Measurements from ENCODE around the gene DACT2. TPM values are rescaled to one million over a fixed set of nuclear protein-coding genes. Genes with fewer than 3 reads are reported as not detected.
"Not testable (repeated sequence)": the region's sequence is repeated elsewhere in the genome, so short reads cannot be mapped to it uniquely, and the experiment has no call there.

Gene DACT2
- polyA plus RNA-seq, 1 donor from 2014 or later: not detected

DNA sequence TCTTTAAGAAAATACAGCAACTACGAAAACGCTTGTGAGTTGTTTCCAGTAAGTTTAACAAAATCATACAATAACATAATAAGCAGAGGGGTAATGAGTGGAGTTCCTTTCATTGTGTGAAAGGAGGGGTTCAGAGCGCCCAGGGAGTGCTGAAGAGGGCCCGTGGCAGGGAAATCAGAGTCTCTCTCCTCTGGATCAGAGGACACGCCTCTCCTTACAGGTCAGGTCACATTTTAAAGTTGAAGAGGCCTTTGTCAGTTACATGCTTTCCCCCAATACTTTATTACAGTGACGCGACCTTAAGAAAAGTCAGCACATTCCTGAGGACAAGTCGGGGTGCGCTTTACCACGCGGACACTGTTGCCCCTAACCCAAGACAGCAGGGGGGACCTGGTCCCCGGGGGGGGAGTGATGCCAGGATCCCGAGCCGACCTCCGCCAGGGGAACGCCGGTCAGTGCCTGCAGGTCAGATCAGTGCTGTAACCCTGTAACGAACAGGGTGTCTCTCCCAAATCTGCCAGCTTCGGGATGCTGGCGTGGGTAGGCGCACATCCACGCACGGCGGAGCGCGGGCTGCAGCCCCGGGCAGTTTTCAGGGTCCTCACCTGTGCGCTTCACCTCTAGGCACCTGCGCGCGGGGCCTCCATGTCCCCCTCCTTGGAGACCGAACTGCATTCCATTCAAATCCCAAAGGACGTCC lies 848 bp downstream of the DACT2 start:
- no peak overlapping the region for H3K4me3 Mint-ChIP-seq

DNA sequence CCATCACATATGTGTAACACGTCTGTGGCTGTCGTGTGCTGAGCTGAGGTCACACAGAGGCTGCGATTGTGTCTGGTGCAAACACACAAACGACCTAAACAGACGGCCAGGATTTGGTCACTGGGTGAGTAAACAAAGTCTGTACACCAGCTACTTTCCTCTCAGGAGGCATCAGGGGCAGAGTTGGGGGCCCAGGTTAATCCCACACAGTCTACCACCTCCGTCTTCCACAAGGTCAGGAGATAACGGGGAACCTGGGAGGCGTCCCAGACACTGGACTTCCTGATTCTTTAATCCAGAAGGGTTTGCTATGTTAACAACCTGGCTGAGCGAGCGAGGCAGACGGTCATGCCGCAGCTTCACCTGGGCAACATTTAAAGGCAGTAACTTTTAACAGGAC lies 1.5 kb downstream of the DACT2 start:
- no peaks in the 10 kb centered on the region for H3K4me1 Mint-ChIP-seq
- no peaks in the 10 kb centered on the region for H3K36me3 Mint-ChIP-seq
- peaks cover 2 to 9% (median 2%) of the 10 kb centered on the region in 3 donors for H3K9me3 Mint-ChIP-seq
- peaks cover 14% of the 10 kb centered on the region for H3K27me3 Mint-ChIP-seq
- no peak overlapping the region for H3K4me3 Mint-ChIP-seq
- no peak overlapping the region for H3K27ac Mint-ChIP-seq

More for the DNA sequence above, 848 bp downstream of the DACT2 start:
- no peaks in the 10 kb centered on the region for H3K4me1 Mint-ChIP-seq
- H3K27me3 Mint-ChIP-seq: peaks cover 14% of the 10 kb centered on the region
- peaks cover 2 to 9% (median 2%) of the 10 kb centered on the region in 3 donors for H3K9me3 Mint-ChIP-seq
- H3K36me3 Mint-ChIP-seq: no peaks in the 10 kb centered on the region
- H3K27ac Mint-ChIP-seq: no peak overlapping the region

DNA sequence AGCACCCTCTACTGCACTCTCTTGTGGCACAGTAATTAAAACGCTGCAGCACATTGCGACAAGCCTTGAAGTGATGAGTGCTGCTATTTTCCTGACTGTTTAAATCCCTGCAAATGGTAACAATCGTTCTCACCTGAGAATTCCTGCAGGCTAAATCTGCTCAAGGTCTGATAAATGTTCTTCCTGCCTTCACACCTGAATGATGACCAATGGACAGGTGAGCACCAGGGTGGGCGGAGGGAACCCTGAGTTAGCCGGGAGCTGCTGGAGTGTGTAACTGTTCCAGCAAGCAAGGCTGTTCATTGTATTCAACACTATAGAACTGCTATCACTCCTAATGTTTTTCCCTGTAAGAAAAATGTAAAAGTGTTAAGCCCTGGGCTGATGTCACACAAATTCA lies 4.0 kb downstream of the DACT2 start:
- no peak overlapping the region for H3K4me3 Mint-ChIP-seq
- no peaks in the 10 kb centered on the region for H3K36me3 Mint-ChIP-seq
- no peaks in the 10 kb centered on the region for H3K4me1 Mint-ChIP-seq
- H3K9me3 Mint-ChIP-seq: peaks cover 0 to under 1% (median 0%) of the 10 kb centered on the region in 3 donors
- no peak overlapping the region for H3K27ac Mint-ChIP-seq
- peaks cover 10% of the 10 kb centered on the region for H3K27me3 Mint-ChIP-seq

DNA sequence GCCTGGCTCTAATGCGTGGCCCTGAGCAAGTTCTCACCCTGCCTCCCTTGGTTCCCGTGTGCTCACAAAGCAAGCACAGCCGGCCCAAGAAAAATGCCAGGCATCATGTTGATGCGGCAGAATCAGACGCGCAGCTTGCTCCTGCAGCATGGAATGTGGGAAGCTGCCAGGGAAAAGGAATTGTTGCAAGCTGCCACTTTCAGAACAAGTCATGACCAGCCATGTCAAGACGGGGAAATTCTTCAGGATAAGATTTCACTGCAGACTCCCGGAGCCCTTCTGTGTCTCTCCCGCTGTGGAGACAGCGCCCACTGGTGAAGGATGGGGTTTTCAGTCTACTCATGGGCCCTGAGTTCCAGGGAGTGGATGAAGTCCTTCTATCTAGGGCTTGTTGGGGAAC lies 4.6 kb downstream of the DACT2 start:
- no peaks in the 10 kb centered on the region for H3K9me3 Mint-ChIP-seq
- no peaks in the 10 kb centered on the region for H3K4me1 Mint-ChIP-seq
- no peak overlapping the region for H3K4me3 Mint-ChIP-seq
- no peaks in the 10 kb centered on the region for H3K36me3 Mint-ChIP-seq
- H3K27ac Mint-ChIP-seq: no peak overlapping the region
- H3K27me3 Mint-ChIP-seq: peaks cover 9% of the 10 kb centered on the region

DNA sequence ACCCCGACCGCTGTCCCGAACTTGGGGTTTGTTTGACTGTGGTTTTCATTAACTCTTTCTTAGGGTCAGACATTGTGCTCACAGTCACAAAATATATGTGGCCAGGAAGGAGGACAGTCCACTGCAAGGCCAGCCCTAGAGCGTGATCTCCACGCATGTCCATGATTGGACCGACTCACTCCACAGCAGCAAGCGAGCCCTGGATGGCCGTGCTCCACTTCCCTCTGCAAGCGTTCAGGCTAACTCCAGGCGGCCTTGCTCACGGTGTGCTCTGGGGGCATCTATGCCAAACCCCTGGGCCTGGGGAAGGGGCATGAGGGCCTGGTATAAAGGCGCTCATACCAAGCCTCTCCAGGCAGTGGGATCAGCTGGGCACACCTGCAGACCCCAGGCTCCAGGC lies 5.6 kb downstream of the DACT2 start:
- no peaks in the 10 kb centered on the region for H3K36me3 Mint-ChIP-seq
- peaks cover 0 to 1% (median 0%) of the 10 kb centered on the region in 3 donors for H3K9me3 Mint-ChIP-seq
- H3K27me3 Mint-ChIP-seq: peaks cover 9% of the 10 kb centered on the region
- no peaks in the 10 kb centered on the region for H3K4me1 Mint-ChIP-seq
- H3K27ac Mint-ChIP-seq: peak overlapping the region in 1 of 3 donors; percentile 75
- H3K4me3 Mint-ChIP-seq: no peak overlapping the region

DNA sequence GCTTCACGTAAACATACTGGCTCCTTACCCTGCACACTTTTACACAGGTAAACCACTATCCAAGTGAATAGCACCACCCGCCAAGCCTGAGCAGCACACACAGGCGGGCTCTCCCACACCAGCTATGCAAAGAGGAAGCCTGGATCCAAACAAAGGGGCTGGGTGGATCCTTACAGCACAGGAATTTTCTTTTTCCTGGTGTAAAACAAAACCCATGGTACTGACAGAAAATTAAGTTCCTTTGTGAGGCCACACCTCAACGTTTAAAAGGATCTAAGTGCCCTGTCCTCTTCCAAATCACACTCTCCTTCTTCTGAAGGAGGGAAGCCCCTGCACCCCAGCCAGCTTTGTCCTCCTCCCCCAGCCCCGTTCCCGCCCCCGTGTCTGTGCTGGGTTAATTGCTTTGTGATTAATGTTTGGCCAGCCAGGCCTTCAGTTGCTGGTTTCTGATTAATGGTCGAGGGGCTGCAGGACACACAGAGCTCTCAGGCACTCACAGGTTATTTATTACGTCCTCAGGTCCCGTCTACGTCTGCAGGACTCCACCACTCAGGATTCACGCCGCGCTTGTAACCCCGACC lies 6.1 kb downstream of the DACT2 start:
- no peak overlapping the region for H3K4me3 Mint-ChIP-seq
- H3K36me3 Mint-ChIP-seq: no peaks in the 10 kb centered on the region
- H3K27ac Mint-ChIP-seq: peak overlapping the region in 1 of 3 donors; percentile 75
- no peaks in the 10 kb centered on the region for H3K4me1 Mint-ChIP-seq
- peaks cover 0 to 3% (median 0%) of the 10 kb centered on the region in 3 donors for H3K9me3 Mint-ChIP-seq
- H3K27me3 Mint-ChIP-seq: peaks cover 7% of the 10 kb centered on the region

DNA sequence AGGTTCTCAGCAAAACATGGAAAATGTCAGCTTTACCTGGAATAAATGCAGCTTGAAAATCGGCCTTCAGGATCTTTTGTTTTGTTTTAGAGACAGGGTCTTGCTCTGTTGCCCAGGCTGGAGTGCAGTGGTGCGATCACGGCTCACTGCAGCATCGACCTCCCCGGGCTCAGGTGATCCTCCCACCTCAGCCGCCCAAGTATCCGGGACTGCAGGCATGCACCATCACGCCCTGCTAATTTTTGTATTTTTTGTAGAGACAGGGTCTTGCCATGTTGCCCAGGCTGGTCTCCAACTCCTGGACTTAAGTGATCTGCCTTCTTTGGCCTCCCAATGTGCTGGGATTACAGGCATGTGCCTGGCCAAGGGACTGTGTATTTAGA lies 7.5 kb downstream of the DACT2 start:
- H3K27ac Mint-ChIP-seq, H3K27me3 Mint-ChIP-seq, H3K4me3 Mint-ChIP-seq, H3K4me1 Mint-ChIP-seq, H3K36me3 Mint-ChIP-seq, H3K9me3 Mint-ChIP-seq: not testable (repeated sequence)

DNA sequence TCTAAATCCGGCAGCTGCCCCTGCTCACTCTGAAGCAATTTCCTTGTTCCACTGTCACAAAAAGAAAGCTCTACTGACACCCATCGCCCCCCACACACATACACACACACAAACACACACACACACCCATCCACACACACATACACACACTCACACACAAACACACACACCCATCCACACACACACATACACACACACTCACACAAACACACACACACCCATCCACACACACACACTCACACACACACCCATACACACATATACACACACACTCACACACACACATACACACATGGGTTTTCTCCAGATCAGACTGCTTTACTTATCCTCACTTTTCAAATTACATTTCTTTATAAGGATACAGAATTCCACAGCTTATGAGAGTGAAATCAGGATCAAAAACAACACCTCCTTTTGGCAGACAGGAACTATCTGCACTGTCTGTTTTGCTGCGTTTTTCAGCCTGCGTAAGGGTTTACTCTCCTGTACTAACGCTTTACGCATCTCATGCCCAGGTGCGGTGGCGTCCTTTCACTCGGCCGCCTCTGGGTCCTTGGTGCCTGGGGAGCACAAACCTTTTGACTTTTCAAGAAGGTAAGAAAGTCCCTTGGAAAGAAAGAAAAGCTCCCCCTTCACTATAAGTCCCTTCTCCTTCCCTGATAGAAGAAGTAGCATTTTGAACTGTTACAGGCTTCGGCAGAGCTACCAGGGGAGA lies 8.0 kb downstream of the DACT2 start:
- Mint-ChIP-seq H3K4me3 (no peak overlapping the region), H3K4me1 (no peaks in the 10 kb centered on the region), H3K9me3 (peaks cover 0 to 3% (median 0%) of the 10 kb centered on the region in 3 donors), H3K27me3 (peaks cover 3% of the 10 kb centered on the region), H3K36me3 (no peaks in the 10 kb centered on the region), H3K27ac (no peak overlapping the region)

DNA sequence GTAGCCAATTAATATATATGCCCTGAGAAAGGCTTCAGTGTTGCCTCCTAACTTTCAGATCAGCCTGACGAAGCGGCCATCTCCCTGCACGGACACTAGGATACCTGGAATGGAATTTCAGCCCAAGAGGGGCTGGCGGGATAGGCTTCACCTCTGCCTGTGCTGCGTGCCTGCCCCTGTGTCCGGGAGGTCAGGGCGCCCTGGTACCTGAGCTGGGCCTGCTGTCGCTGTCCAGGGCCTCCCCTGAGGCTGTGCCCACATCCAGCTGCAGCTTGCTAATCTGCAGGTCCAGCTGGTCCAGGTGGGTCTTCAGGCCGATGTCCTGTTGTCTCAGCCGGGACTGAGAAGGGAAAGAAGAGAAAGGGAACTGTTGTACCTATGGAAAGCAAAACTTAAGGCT lies 8.6 kb downstream of the DACT2 start:
- no peak overlapping the region for H3K27ac Mint-ChIP-seq
- peaks cover 0 to 3% (median 0%) of the 10 kb centered on the region in 3 donors for H3K9me3 Mint-ChIP-seq
- H3K27me3 Mint-ChIP-seq: peaks cover 3% of the 10 kb centered on the region
- H3K36me3 Mint-ChIP-seq: no peaks in the 10 kb centered on the region
- no peaks in the 10 kb centered on the region for H3K4me1 Mint-ChIP-seq
- H3K4me3 Mint-ChIP-seq: no peak overlapping the region

DNA sequence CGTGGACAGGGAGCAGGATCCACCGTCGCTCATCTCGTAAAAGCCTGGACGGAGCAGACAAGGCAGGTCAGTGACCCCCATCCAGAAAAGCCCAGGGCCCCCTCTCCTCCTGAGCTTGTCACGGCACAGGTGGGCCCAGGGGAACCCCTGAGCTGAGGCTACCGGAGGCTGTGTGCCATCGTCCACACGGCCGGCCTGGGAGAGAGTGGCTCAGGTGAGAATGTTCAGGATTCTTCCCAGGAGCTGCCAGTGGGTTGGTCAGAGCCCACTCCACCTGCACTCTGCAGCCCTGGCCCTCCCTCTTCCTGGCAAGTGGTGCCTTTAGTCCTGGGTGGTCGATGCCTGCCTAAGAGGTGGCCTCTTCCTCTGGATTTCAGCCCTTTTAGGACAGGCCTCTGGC lies 9.2 kb downstream of the DACT2 start:
- peaks cover 0 to 3% (median 0%) of the 10 kb centered on the region in 3 donors for H3K9me3 Mint-ChIP-seq
- no peak overlapping the region for H3K4me3 Mint-ChIP-seq
- no peaks in the 10 kb centered on the region for H3K36me3 Mint-ChIP-seq
- H3K4me1 Mint-ChIP-seq: no peaks in the 10 kb centered on the region
- peaks cover 3% of the 10 kb centered on the region for H3K27me3 Mint-ChIP-seq
- H3K27ac Mint-ChIP-seq: no peak overlapping the region

DNA sequence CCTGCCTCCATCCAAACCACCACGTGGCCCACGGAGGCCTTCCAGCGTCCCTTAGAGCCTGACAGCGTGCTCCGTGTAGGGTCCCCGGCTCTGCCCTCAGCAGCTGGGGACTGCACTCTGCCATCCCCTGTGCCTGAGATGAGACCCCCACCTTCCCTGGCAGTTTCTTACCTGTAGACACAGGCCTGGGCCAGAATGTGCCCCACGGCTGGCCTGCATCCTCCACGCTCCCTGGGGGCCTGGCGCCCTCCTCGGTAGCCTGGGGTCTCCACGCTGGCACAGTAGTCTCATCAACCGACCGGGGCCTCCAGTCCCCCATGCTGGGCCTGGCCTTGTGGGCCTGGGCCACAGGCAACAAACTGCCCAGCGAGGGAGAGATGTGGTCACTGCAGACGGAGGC lies 9.6 kb downstream of the DACT2 start:
- H3K9me3 Mint-ChIP-seq: peaks cover 0 to 3% (median 0%) of the 10 kb centered on the region in 3 donors
- no peak overlapping the region for H3K4me3 Mint-ChIP-seq
- H3K27me3 Mint-ChIP-seq: peaks cover 3% of the 10 kb centered on the region
- H3K36me3 Mint-ChIP-seq: no peaks in the 10 kb centered on the region
- H3K4me1 Mint-ChIP-seq: no peaks in the 10 kb centered on the region
- no peak overlapping the region for H3K27ac Mint-ChIP-seq

DNA sequence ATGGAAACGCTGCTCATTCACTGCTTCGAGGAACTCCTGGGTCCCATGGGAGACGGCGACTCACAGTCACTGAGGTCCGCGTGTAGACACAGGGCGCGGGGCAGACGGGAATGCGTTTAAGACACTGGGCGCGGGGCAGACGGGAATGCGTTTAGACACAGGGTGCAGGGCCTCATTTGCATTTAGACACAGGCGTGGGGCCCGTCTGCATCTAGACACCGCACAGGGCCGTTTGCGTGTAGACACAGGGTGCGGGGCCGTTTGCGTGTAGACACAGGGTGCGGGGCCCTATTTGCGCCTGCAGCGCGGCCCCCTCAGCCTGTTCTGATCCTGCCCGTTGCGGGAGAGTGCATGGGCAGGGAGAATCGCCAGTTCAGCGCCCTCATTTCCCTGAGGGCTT lies 10.4 kb downstream of the DACT2 start:
- Mint-ChIP-seq H3K4me1 (no peaks in the 10 kb centered on the region), H3K27ac (no peak overlapping the region), H3K27me3 (peaks cover 3% of the 10 kb centered on the region), H3K36me3 (no peaks in the 10 kb centered on the region), H3K4me3 (no peak overlapping the region), H3K9me3 (peaks cover 0 to 3% (median 0%) of the 10 kb centered on the region in 3 donors)

DNA sequence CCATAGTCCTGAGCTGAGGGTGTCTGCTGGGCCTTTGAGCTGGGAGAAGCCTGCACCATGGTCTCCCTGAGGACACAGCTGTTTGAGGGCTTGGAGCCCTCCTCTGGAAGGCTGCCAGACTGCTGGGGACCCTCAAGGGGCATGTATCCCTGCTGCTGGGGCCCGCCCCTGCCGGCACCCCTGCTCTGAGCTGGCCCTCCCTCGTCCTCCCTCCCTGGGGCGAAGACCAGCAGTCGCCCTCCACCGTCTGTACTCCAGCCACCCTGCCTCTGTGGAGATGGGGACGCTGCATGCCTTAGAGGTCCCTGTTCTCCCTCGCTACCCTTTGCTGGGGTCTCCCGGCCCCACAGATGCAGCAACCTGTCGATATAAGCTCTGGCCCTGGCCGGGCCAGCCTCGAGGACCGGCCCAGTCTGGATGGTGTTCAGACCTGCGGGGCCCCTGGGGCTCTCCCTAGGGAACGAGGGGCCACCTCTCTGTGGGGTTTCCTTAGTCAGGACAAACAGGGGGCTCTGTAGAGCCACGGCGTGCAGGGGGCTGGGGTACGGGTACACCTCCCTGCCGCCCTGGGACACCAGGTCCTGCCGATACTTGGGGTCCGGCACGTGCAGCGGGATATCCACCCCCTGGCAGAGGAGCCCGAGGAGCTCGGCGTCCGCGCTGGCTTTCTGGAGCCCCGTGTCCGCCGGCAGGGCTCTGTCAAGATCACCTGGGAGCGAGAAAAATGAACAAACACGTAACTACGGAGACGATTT lies 11.0 kb downstream of the DACT2 start:
- H3K9me3 Mint-ChIP-seq: peaks cover 0 to 3% (median 0%) of the 10 kb centered on the region in 3 donors
- no peaks in the 10 kb centered on the region for H3K4me1 Mint-ChIP-seq
- no peak overlapping the region for H3K27ac Mint-ChIP-seq
- H3K4me3 Mint-ChIP-seq: no peak overlapping the region
- H3K27me3 Mint-ChIP-seq: no peaks in the 10 kb centered on the region
- H3K36me3 Mint-ChIP-seq: no peaks in the 10 kb centered on the region

DNA sequence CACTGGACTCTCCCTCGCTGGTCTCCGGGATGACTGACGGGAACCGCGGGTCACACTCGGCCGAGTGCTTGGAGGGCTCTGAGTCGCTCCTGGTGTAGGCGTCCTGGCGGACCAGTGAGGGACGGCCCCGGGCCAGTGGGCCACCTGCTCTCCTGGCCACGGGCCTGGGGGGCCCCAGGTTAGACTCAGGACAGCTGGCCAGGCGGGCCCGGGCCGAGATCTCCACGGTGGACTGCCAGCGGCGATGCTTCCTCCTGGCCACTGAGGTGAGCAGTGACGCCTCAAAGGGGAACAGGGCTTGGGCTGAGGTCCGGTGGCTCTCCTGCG lies 11.9 kb downstream of the DACT2 start:
- no peak overlapping the region for H3K4me3 Mint-ChIP-seq
- no peak overlapping the region for H3K27ac Mint-ChIP-seq
- H3K27me3 Mint-ChIP-seq: no peaks in the 10 kb centered on the region
- H3K4me1 Mint-ChIP-seq: no peaks in the 10 kb centered on the region
- no peaks in the 10 kb centered on the region for H3K36me3 Mint-ChIP-seq
- H3K9me3 Mint-ChIP-seq: peaks cover 0 to 3% (median 0%) of the 10 kb centered on the region in 3 donors

DNA sequence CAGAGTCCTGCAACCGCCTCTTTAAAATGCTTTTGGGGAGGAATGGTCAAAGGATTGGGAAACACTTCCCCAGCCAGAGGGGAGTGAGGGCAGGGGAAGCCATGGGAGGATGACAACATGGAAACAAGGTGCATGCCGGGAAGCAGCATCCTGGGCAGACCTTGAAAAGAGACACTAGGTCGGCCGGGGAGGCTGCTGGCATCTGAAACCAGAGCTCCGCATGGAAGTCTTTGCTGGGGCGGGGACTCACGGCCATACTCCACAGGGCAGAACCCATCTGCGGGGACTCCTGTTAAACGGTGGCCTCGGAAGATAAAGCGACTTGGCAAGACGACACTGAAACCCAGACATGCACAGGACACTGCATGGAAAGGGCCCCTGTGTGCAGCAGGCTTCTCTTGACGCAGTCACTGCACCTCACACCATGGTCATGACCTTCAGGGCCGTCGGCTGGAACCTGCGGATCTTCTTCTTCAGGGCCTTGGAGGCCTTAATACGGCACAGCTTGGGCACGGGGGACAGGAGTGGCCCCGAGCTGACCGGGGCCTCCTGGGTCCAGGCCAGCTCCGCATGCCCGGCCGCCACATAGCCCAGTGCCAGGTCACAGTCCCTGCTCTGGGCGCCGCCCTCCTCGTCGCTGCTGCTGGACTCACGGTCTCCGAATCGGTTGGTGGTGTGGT lies 12.4 kb downstream of the DACT2 start:
- Mint-ChIP-seq H3K9me3 (peaks cover 0 to 3% (median 0%) of the 10 kb centered on the region in 3 donors), H3K36me3 (no peaks in the 10 kb centered on the region), H3K4me1 (no peaks in the 10 kb centered on the region), H3K4me3 (no peak overlapping the region), H3K27ac (no peak overlapping the region), H3K27me3 (no peaks in the 10 kb centered on the region)
